K562 (cell line): Measurements from ENCODE around the gene PLEKHS1.

Source experiments
- BHLHE40 ChIP-seq: IDR thresholded peaks from 2 replicates; pipeline ENCODE4 v1.6.1; 2011; ENCODE audit warnings: low read length, improper control_type of control experiment
- CBX2 ChIP-seq: fragments of 200-600 bp; sonication (generic); IDR thresholded peaks from one replicate; pipeline ENCODE4 v1.6.1; 2012; ENCODE audit warnings: mild to moderate bottlenecking, low read length, inconsistent platforms; ENCODE audit not compliant: insufficient read depth, poor library complexity, severe bottlenecking
- CBX3 ChIP-seq, 2 experiments: IDR thresholded peaks; 1 replicate in 1 of 2; 2 replicates in 1 of 2; pipeline ENCODE4 v1.6.1; 2012; ENCODE audit warnings: inconsistent platforms in 2 of 2, low read length in 2 of 2, borderline replicate concordance in 1 of 2, control low read depth in 1 of 2
- HCFC1 ChIP-seq: IDR thresholded peaks from 2 replicates; pipeline ENCODE4 v1.6.1; 2012; ENCODE audit warnings: low read depth, low read length, improper control_type of control experiment
- KAT2B ChIP-seq: IDR thresholded peaks from one replicate; pipeline ENCODE4 v1.6.1; 2012; ENCODE audit warnings: low read depth, mild to moderate bottlenecking, control low read depth, inconsistent platforms, low read length, moderate library complexity
- NCOR1 ChIP-seq: fragments of 450-650 bp; IDR thresholded peaks from 2 replicates; pipeline ENCODE4 v1.6.1; 2016; ENCODE audit warnings: mild to moderate bottlenecking, moderate library complexity
- PPARD ChIP-seq: fragments of 250-450 bp; sonication (Bioruptor Pico); IDR thresholded peaks from 2 replicates; pipeline ENCODE4 v1.8.0; 2022; ENCODE audit warnings: inconsistent platforms, mild to moderate bottlenecking, moderate library complexity
- RBM39 ChIP-seq: fragments of 200-400 bp; formaldehyde crosslinking; optimal IDR thresholded peaks from 2 replicates; pipeline ENCODE3; 2018; ENCODE audit warnings: low read depth, low read length
- TFAM ChIP-seq: fragments of 250-450 bp; sonication (Bioruptor Pico); conservative IDR thresholded peaks from 2 replicates; pipeline ENCODE4 v1.5.0; 2021; ENCODE audit warnings: mild to moderate bottlenecking, moderate library complexity
- YY1 ChIP-seq, 3 experiments: IDR thresholded peaks; 2 replicates each; pipeline ENCODE4 v1.6.1; 2011; ENCODE audit warnings: low read length in 2 of 3, mild to moderate bottlenecking in 2 of 3, moderate library complexity in 2 of 3, borderline replicate concordance in 1 of 3, control low read depth in 1 of 3, low read depth in 1 of 3; ENCODE audit not compliant: insufficient read depth in 3 of 3, insufficient replicate concordance in 2 of 3, control insufficient read depth in 1 of 3, insufficient read length in 1 of 3; ENCODE audit errors: extremely low read depth in 1 of 3
- TF ChIP-seq, protein P1 (sequence below): fragments of 250-450 bp; sonication (Bioruptor Pico); IDR thresholded peaks from 2 replicates; pipeline ENCODE4 v1.4.0; 2020
- TF ChIP-seq, protein P2 (sequence below), 2 experiments: fragments of 450-650 bp; formaldehyde crosslinking in 1 of 2; IDR thresholded peaks; 2 replicates each; pipeline versions ENCODE4 v1.4.0 to v1.6.1; 2014 to 2020; ENCODE audit warnings: mild to moderate bottlenecking in 2 of 2, borderline replicate concordance in 1 of 2, low read depth in 1 of 2
- TF ChIP-seq, protein P3 (sequence below): sonication (generic); formaldehyde crosslinking; IDR thresholded peaks from 2 replicates; pipeline ENCODE4 v1.8.1; 2023; ENCODE audit warnings: mild to moderate bottlenecking, missing genetic modification reagents
- TF ChIP-seq, protein P4 (sequence below): IDR thresholded peaks from 3 replicates; pipeline ENCODE4 v1.6.1; 2011; ENCODE audit warnings: borderline replicate concordance, mild to moderate bottlenecking, moderate library complexity; ENCODE audit not compliant: insufficient read length; ENCODE audit errors: extremely low read depth

DNA sequence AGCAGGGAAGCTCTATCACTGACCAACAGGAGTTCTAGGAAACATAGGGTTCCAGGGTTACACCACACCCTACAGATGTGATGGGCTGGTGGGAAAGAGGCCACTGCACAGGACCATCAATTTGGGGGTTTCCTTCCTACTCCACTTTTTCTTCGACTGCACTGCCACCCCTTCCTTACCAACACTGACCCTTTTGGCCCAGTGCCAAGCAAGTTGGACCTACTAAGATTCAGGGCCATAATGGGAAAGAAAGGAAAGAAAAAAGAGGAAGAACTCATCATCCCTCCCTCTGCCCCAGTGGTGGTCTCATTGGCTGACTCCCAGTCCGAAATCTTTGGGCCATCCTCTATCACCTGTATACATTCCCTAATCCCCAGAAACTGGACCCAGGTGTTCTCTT is 6.1 kb upstream of the PLEKHS1 start:
- TF ChIP-seq, protein P1, sequence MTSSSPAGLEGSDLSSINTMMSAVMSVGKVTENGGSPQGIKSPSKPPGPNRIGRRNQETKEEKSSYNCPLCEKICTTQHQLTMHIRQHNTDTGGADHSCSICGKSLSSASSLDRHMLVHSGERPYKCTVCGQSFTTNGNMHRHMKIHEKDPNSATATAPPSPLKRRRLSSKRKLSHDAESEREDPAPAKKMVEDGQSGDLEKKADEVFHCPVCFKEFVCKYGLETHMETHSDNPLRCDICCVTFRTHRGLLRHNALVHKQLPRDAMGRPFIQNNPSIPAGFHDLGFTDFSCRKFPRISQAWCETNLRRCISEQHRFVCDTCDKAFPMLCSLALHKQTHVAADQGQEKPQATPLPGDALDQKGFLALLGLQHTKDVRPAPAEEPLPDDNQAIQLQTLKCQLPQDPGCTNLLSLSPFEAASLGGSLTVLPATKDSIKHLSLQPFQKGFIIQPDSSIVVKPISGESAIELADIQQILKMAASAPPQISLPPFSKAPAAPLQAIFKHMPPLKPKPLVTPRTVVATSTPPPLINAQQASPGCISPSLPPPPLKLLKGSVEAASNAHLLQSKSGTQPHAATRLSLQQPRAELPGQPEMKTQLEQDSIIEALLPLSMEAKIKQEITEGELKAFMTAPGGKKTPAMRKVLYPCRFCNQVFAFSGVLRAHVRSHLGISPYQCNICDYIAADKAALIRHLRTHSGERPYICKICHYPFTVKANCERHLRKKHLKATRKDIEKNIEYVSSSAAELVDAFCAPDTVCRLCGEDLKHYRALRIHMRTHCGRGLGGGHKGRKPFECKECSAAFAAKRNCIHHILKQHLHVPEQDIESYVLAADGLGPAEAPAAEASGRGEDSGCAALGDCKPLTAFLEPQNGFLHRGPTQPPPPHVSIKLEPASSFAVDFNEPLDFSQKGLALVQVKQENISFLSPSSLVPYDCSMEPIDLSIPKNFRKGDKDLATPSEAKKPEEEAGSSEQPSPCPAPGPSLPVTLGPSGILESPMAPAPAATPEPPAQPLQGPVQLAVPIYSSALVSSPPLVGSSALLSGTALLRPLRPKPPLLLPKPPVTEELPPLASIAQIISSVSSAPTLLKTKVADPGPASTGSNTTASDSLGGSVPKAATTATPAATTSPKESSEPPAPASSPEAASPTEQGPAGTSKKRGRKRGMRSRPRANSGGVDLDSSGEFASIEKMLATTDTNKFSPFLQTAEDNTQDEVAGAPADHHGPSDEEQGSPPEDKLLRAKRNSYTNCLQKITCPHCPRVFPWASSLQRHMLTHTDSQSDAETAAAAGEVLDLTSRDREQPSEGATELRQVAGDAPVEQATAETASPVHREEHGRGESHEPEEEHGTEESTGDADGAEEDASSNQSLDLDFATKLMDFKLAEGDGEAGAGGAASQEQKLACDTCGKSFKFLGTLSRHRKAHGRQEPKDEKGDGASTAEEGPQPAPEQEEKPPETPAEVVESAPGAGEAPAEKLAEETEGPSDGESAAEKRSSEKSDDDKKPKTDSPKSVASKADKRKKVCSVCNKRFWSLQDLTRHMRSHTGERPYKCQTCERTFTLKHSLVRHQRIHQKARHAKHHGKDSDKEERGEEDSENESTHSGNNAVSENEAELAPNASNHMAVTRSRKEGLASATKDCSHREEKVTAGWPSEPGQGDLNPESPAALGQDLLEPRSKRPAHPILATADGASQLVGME (CRISPR knock-in tag), result no peak
- TF ChIP-seq KAT2B (no peak), PPARD (CRISPR knock-in tag) (no peak), CBX3 (IDR thresholded peaks at IDR 0.05; ENCODE audit: borderline replicate concordance in 1 of 2, low read length in 2 of 2) (no peak), BHLHE40 (no peak), TFAM (CRISPR knock-in tag) (no peak), NCOR1 (no peak), YY1 (IDR thresholded peaks at IDR 0.05; ENCODE audit: borderline replicate concordance in 1 of 3, control insufficient read depth in 1 of 3, extremely low read depth in 1 of 3, insufficient read depth in 3 of 3, insufficient read length in 1 of 3, insufficient replicate concordance in 2 of 3, low read depth in 1 of 3, low read length in 2 of 3) (no peak), RBM39 (no peak), HCFC1 (no peak), CBX2 (no peak)
- TF ChIP-seq, protein P2, sequence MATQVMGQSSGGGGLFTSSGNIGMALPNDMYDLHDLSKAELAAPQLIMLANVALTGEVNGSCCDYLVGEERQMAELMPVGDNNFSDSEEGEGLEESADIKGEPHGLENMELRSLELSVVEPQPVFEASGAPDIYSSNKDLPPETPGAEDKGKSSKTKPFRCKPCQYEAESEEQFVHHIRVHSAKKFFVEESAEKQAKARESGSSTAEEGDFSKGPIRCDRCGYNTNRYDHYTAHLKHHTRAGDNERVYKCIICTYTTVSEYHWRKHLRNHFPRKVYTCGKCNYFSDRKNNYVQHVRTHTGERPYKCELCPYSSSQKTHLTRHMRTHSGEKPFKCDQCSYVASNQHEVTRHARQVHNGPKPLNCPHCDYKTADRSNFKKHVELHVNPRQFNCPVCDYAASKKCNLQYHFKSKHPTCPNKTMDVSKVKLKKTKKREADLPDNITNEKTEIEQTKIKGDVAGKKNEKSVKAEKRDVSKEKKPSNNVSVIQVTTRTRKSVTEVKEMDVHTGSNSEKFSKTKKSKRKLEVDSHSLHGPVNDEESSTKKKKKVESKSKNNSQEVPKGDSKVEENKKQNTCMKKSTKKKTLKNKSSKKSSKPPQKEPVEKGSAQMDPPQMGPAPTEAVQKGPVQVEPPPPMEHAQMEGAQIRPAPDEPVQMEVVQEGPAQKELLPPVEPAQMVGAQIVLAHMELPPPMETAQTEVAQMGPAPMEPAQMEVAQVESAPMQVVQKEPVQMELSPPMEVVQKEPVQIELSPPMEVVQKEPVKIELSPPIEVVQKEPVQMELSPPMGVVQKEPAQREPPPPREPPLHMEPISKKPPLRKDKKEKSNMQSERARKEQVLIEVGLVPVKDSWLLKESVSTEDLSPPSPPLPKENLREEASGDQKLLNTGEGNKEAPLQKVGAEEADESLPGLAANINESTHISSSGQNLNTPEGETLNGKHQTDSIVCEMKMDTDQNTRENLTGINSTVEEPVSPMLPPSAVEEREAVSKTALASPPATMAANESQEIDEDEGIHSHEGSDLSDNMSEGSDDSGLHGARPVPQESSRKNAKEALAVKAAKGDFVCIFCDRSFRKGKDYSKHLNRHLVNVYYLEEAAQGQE (IDR thresholded peaks at IDR 0.05; ENCODE audit: borderline replicate concordance), result no peak
- TF ChIP-seq, protein P2 (CRISPR knock-in tag; IDR thresholded peaks at IDR 0.05; ENCODE audit: low read depth), result no peak
- TF ChIP-seq, protein P3, sequence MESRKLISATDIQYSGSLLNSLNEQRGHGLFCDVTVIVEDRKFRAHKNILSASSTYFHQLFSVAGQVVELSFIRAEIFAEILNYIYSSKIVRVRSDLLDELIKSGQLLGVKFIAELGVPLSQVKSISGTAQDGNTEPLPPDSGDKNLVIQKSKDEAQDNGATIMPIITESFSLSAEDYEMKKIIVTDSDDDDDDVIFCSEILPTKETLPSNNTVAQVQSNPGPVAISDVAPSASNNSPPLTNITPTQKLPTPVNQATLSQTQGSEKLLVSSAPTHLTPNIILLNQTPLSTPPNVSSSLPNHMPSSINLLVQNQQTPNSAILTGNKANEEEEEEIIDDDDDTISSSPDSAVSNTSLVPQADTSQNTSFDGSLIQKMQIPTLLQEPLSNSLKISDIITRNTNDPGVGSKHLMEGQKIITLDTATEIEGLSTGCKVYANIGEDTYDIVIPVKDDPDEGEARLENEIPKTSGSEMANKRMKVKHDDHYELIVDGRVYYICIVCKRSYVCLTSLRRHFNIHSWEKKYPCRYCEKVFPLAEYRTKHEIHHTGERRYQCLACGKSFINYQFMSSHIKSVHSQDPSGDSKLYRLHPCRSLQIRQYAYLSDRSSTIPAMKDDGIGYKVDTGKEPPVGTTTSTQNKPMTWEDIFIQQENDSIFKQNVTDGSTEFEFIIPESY, result no peak
- TF ChIP-seq, protein P4, sequence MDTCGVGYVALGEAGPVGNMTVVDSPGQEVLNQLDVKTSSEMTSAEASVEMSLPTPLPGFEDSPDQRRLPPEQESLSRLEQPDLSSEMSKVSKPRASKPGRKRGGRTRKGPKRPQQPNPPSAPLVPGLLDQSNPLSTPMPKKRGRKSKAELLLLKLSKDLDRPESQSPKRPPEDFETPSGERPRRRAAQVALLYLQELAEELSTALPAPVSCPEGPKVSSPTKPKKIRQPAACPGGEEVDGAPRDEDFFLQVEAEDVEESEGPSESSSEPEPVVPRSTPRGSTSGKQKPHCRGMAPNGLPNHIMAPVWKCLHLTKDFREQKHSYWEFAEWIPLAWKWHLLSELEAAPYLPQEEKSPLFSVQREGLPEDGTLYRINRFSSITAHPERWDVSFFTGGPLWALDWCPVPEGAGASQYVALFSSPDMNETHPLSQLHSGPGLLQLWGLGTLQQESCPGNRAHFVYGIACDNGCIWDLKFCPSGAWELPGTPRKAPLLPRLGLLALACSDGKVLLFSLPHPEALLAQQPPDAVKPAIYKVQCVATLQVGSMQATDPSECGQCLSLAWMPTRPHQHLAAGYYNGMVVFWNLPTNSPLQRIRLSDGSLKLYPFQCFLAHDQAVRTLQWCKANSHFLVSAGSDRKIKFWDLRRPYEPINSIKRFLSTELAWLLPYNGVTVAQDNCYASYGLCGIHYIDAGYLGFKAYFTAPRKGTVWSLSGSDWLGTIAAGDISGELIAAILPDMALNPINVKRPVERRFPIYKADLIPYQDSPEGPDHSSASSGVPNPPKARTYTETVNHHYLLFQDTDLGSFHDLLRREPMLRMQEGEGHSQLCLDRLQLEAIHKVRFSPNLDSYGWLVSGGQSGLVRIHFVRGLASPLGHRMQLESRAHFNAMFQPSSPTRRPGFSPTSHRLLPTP, result no peak
